Measurements from ENCODE around the gene RBM43.

Gene RBM43

DNA sequence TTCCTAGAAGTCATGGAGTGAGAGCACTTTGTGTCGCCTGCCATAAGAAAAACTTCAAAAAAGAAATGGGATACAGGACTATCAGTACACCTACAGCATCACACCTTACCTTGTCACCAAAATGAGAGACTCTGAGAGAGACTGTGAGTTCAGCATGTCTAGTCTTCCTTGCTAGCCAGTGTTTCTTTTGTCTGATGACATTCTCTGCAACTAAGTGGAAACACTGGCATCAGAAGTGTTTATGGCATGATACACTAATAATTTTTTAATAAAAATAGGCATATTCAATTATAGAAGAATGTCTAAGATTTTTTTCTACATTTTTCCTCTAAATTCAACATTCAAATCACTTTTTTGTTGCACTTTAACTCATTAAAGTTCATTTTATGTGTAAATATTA lies 9.0 kb downstream of the RBM43 start:
- no peak overlapping the region for H3K9ac ChIP-seq

DNA sequence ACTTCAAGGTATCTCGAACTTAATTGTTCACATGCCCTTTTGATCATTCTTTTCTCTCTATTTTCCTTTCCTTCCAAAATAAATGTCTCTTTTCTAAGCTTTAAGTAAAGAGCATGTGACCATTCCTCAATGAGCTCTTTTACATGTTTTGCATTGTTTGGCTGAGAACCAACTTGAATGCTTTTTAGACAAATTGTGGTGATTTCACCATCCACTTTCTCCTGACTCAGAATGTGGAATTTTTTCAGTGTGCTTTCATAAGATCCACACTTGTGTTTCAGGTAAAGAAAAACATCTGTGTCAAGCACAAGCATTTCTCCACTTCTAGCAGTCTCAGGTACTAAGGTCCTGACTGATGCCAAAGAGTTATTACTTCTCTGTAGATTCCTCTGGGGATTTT lies 10.7 kb downstream of the RBM43 start:
- H3K4me2 ChIP-seq (ENCODE audit: low read length), result no peak overlapping the region
- no peaks in the 10 kb centered on the region for H3K79me2 ChIP-seq
- H3K4me1 ChIP-seq, result no peaks in the 10 kb centered on the region
- H3K27me3 ChIP-seq (ENCODE audit: control insufficient read depth, insufficient read depth, low read length), result no peaks in the 10 kb centered on the region
- no peak overlapping the region for H3K9ac ChIP-seq
- no peak overlapping the region for H3K4me3 ChIP-seq (ENCODE audit: low read depth, low read length)
- no peak overlapping the region for H2AFZ ChIP-seq
- no peaks in the 10 kb centered on the region for H3K9me3 ChIP-seq (ENCODE audit: control insufficient read depth, low read length)
- H3K36me3 ChIP-seq (ENCODE audit: control insufficient read depth, insufficient read depth, low read length), result no peaks in the 10 kb centered on the region
- TF ChIP-seq, protein P1, sequence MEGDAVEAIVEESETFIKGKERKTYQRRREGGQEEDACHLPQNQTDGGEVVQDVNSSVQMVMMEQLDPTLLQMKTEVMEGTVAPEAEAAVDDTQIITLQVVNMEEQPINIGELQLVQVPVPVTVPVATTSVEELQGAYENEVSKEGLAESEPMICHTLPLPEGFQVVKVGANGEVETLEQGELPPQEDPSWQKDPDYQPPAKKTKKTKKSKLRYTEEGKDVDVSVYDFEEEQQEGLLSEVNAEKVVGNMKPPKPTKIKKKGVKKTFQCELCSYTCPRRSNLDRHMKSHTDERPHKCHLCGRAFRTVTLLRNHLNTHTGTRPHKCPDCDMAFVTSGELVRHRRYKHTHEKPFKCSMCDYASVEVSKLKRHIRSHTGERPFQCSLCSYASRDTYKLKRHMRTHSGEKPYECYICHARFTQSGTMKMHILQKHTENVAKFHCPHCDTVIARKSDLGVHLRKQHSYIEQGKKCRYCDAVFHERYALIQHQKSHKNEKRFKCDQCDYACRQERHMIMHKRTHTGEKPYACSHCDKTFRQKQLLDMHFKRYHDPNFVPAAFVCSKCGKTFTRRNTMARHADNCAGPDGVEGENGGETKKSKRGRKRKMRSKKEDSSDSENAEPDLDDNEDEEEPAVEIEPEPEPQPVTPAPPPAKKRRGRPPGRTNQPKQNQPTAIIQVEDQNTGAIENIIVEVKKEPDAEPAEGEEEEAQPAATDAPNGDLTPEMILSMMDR (IDR thresholded peaks at IDR 0.05), result no peak
- no peak overlapping the region for H3K27ac ChIP-seq

More for the DNA sequence above, 9.0 kb downstream of the RBM43 start:
- H3K27ac ChIP-seq, result no peak overlapping the region
- H3K4me1 ChIP-seq, result no peaks in the 10 kb centered on the region
- H3K36me3 ChIP-seq (ENCODE audit: control insufficient read depth, insufficient read depth, low read length), result no peaks in the 10 kb centered on the region
- H3K27me3 ChIP-seq (ENCODE audit: control insufficient read depth, insufficient read depth, low read length), result no peaks in the 10 kb centered on the region
- H2AFZ ChIP-seq, result no peak overlapping the region
- no peak overlapping the region for H3K4me3 ChIP-seq (ENCODE audit: low read depth, low read length)
- TF ChIP-seq, protein P1 (IDR thresholded peaks at IDR 0.05), result no peak
- H3K4me2 ChIP-seq (ENCODE audit: low read length), result no peak overlapping the region
- no peaks in the 10 kb centered on the region for H3K79me2 ChIP-seq
- no peaks in the 10 kb centered on the region for H3K9me3 ChIP-seq (ENCODE audit: control insufficient read depth, low read length)

DNA sequence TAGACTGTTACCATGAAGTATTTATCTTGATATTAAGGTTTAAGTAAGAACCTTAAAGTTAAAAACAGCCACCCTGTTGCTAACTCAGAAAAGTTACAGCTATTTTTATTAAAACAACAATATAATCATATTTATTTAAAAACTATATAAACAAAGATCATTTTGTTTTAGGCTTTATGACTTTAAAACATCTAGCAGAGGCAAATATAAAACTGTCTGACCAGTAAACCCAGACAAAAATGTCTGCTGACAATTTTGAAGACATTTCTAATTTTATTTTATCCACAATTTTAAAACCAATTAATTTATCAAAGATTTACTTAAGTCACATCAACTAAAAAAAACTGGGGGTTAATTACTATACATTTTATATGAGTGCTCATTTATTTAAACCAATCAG lies 14.2 kb downstream of the RBM43 start:
- Histone ChIP-seq H3K4me3 (ENCODE audit: low read depth, low read length) (no peak overlapping the region), H3K36me3 (ENCODE audit: control insufficient read depth, insufficient read depth, low read length) (no peaks in the 10 kb centered on the region), H3K27ac (no peak overlapping the region), H3K4me2 (ENCODE audit: low read length) (no peak overlapping the region), H3K79me2 (no peaks in the 10 kb centered on the region), H2AFZ (no peak overlapping the region), H3K4me1 (no peaks in the 10 kb centered on the region), H3K9ac (no peak overlapping the region), H3K27me3 (ENCODE audit: control insufficient read depth, insufficient read depth, low read length) (no peaks in the 10 kb centered on the region), H3K9me3 (ENCODE audit: control insufficient read depth, low read length) (no peaks in the 10 kb centered on the region)
- TF ChIP-seq, protein P1 (IDR thresholded peaks at IDR 0.05), result no peak

DNA sequence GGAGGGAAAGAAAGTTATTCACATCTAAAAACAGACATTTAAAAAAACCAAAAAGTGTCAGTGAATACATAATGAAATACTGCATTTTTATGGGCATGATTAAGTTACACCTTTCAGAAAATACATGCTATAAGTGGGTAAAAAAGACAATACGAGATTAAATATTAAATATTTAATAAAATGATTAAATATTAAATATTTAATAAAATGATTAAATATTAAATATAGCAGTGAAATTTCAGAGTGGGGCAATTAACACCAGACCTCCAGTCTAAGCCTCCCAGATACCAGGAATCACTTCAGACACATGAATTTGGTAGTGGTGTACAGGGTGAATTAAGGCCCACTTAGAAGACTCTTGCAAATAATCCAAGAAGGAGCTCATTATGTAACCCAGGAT lies 15.5 kb downstream of the RBM43 start:
- TF ChIP-seq, protein P1 (IDR thresholded peaks at IDR 0.05), result no peak
- H2AFZ ChIP-seq, result no peak overlapping the region
- no peak overlapping the region for H3K4me3 ChIP-seq (ENCODE audit: low read depth, low read length)
- no peaks in the 10 kb centered on the region for H3K79me2 ChIP-seq
- H3K27ac ChIP-seq, result no peak overlapping the region
- no peaks in the 10 kb centered on the region for H3K9me3 ChIP-seq (ENCODE audit: control insufficient read depth, low read length)
- no peaks in the 10 kb centered on the region for H3K27me3 ChIP-seq (ENCODE audit: control insufficient read depth, insufficient read depth, low read length)
- H3K4me2 ChIP-seq (ENCODE audit: low read length), result no peak overlapping the region
- no peaks in the 10 kb centered on the region for H3K36me3 ChIP-seq (ENCODE audit: control insufficient read depth, insufficient read depth, low read length)
- no peak overlapping the region for H3K9ac ChIP-seq
- no peaks in the 10 kb centered on the region for H3K4me1 ChIP-seq

DNA sequence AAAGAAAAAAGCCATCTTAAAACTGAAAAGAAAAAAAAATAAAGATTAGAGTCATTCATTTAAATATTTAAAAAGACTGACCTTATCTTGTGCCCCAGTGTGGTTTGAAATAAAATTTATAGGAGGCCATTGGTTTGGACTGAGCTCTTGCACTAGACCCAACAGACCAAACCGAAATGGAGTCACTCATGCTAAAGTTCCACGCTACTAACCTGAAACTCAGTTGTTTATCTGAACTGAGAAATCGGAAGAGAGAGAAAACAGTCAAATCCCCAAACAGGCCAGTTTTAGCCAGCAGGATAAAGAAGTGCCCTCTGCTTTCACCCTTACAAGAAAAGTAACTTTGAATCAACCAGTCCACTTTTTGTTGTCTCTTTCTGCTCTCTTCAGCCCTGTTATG lies 18.2 kb downstream of the RBM43 start:
- no peaks in the 10 kb centered on the region for H3K27me3 ChIP-seq (ENCODE audit: control insufficient read depth, insufficient read depth, low read length)
- no peak overlapping the region for H3K27ac ChIP-seq
- no peaks in the 10 kb centered on the region for H3K9me3 ChIP-seq (ENCODE audit: control insufficient read depth, low read length)
- no peak overlapping the region for H3K4me2 ChIP-seq (ENCODE audit: low read length)
- TF ChIP-seq, protein P1 (IDR thresholded peaks at IDR 0.05), result no peak
- no peak overlapping the region for H3K4me3 ChIP-seq (ENCODE audit: low read depth, low read length)
- no peaks in the 10 kb centered on the region for H3K79me2 ChIP-seq
- H3K36me3 ChIP-seq (ENCODE audit: control insufficient read depth, insufficient read depth, low read length), result no peaks in the 10 kb centered on the region
- H3K4me1 ChIP-seq, result no peaks in the 10 kb centered on the region
- no peak overlapping the region for H2AFZ ChIP-seq
- H3K9ac ChIP-seq, result no peak overlapping the region

All from parathyroid adenoma (tissue), 2 donors.